MM.1S (cell line): ENCODE measurements around the gene TM9SF4.

Source experiments
- DNase-seq: peaks from one replicate; pipeline ENCODE4 v3.0.0-alpha.2; 2015
- H2AFZ ChIP-seq: fragments of 300-600 bp; sonication (generic); 2 replicates; pipeline ENCODE4 v1.6.0; 2016; ENCODE audit warnings: antibody characterized with exemption, low read length
- H3F3A ChIP-seq: fragments of 300-600 bp; sonication (generic); 2 replicates; pipeline ENCODE4 v1.6.1; 2016; ENCODE audit warnings: mild to moderate bottlenecking, antibody characterized with exemption, low read length, moderate library complexity, mixed read lengths; ENCODE audit not compliant: insufficient read depth
- H3K27ac ChIP-seq: fragments of 300-600 bp; sonication (generic); 2 replicates; pipeline ENCODE4 v1.5.1; 2016; ENCODE audit warnings: mild to moderate bottlenecking, low read length
- H3K27me3 ChIP-seq: fragments of 300-600 bp; sonication (generic); replicated peaks from 2 replicates; pipeline ENCODE4 v1.6.0; 2016; ENCODE audit warnings: low read length; ENCODE audit not compliant: insufficient read depth
- H3K36me3 ChIP-seq: fragments of 300-600 bp; sonication (generic); replicated peaks from 2 replicates; pipeline ENCODE4 v1.6.1; 2016; ENCODE audit warnings: mild to moderate bottlenecking, low read length, mixed read lengths; ENCODE audit not compliant: insufficient read depth
- H3K4me1 ChIP-seq: fragments of 300-600 bp; sonication (generic); 2 replicates; pipeline ENCODE4 v1.6.1; 2016; ENCODE audit warnings: low read length, mixed read lengths
- H3K4me2 ChIP-seq: fragments of 300-600 bp; sonication (generic); 2 replicates; pipeline ENCODE4 v1.6.0; 2016; ENCODE audit warnings: low read depth, low read length
- H3K4me3 ChIP-seq: fragments of 300-600 bp; sonication (generic); 2 replicates; pipeline ENCODE4 v1.5.1; 2016; ENCODE audit warnings: low read length, mixed read lengths
- H3K79me2 ChIP-seq: fragments of 300-600 bp; sonication (generic); 2 replicates; pipeline ENCODE4 v1.6.1; 2016; ENCODE audit warnings: mixed run types, low read length, mixed read lengths
- H3K9ac ChIP-seq: fragments of 300-600 bp; sonication (generic); 2 replicates; pipeline ENCODE4 v1.6.1; 2016; ENCODE audit warnings: low read length, mixed read lengths
- H3K9me2 ChIP-seq: fragments of 300-600 bp; sonication (generic); replicated peaks from 2 replicates; pipeline ENCODE4 v1.6.1; 2016; ENCODE audit warnings: mild to moderate bottlenecking, low read length, mixed read lengths; ENCODE audit not compliant: insufficient read depth
- H3K9me3 ChIP-seq: fragments of 300-600 bp; sonication (generic); replicated peaks from 2 replicates; pipeline ENCODE4 v1.6.1; 2016; ENCODE audit warnings: mild to moderate bottlenecking, low read length, mixed read lengths; ENCODE audit not compliant: insufficient read depth
- H4K20me1 ChIP-seq: fragments of 300-600 bp; sonication (generic); 2 replicates; pipeline ENCODE4 v1.6.1; 2016; ENCODE audit warnings: mild to moderate bottlenecking, low read length, moderate library complexity, mixed read lengths; ENCODE audit not compliant: insufficient read depth
- EZH2 ChIP-seq: fragments of 300-600 bp; sonication (generic); optimal IDR thresholded peaks from 2 replicates; pipeline ENCODE3; 2017; ENCODE audit warnings: low read depth, mild to moderate bottlenecking, antibody characterized with exemption, low read length, mixed read lengths
- EZH2phosphoT487 ChIP-seq: fragments of 300-600 bp; sonication (generic); IDR thresholded peaks from 2 replicates; pipeline ENCODE4 v1.6.1; 2018; ENCODE audit warnings: antibody characterized with exemption, low read length
- TF ChIP-seq, protein P1 (sequence below): fragments of 300-600 bp; sonication (generic); IDR thresholded peaks from 2 replicates; pipeline ENCODE4 v1.5.1; 2016; ENCODE audit warnings: antibody characterized with exemption, low read length, mixed read lengths

Gene TM9SF4

DNA sequence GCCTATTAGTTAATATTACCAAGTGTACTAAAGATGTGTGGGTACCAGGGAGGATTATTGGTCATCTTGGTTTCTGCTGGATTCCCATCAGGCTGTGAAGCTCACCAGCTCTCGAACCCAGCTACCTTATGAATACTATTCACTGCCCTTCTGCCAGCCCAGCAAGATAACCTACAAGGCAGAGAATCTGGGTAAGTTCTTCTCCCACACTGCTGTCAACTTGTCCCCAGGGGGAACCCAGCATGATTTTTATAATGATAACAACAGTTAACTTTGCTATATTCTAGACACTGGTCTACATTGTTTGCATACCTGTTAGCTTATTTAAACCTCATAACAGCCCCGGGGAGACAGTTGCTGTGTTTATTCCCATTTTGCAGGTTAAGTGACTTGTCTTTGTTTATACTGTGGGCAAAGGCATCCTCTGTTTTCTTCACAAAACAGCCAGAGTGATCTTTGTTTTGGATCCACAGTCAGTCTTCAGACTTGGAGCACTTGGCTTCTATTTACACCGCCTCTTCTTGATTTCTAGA is 26.5 kb downstream of the TM9SF4 start:
- peaks cover 4% of the 10 kb centered on the region; the same call in 1 of the 2 replicates for H3K36me3 ChIP-seq
- no peak overlapping the region for H2AFZ ChIP-seq
- H3K79me2 ChIP-seq = peaks cover 35% of the 10 kb centered on the region
- no peak overlapping the region for H3K9ac ChIP-seq
- H3K4me2 ChIP-seq = no peak overlapping the region
- H3K4me3 ChIP-seq = no peak overlapping the region
- no peak for DNase-seq
- peaks cover 12% of the 10 kb centered on the region; the same call in 1 of the 2 replicates for H3F3A ChIP-seq
- H3K27me3 ChIP-seq = no peaks in the 10 kb centered on the region
- no peak overlapping the region for H3K27ac ChIP-seq
- no peaks in the 10 kb centered on the region for H3K9me2 ChIP-seq
- peaks cover 20% of the 10 kb centered on the region for H3K4me1 ChIP-seq
- TF ChIP-seq EZH2phosphoT487 = no peak
- no peak for TF ChIP-seq EZH2
- TF ChIP-seq, protein P1, sequence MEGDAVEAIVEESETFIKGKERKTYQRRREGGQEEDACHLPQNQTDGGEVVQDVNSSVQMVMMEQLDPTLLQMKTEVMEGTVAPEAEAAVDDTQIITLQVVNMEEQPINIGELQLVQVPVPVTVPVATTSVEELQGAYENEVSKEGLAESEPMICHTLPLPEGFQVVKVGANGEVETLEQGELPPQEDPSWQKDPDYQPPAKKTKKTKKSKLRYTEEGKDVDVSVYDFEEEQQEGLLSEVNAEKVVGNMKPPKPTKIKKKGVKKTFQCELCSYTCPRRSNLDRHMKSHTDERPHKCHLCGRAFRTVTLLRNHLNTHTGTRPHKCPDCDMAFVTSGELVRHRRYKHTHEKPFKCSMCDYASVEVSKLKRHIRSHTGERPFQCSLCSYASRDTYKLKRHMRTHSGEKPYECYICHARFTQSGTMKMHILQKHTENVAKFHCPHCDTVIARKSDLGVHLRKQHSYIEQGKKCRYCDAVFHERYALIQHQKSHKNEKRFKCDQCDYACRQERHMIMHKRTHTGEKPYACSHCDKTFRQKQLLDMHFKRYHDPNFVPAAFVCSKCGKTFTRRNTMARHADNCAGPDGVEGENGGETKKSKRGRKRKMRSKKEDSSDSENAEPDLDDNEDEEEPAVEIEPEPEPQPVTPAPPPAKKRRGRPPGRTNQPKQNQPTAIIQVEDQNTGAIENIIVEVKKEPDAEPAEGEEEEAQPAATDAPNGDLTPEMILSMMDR = no peak
- no peaks in the 10 kb centered on the region for H4K20me1 ChIP-seq
- no peaks in the 10 kb centered on the region for H3K9me3 ChIP-seq

DNA sequence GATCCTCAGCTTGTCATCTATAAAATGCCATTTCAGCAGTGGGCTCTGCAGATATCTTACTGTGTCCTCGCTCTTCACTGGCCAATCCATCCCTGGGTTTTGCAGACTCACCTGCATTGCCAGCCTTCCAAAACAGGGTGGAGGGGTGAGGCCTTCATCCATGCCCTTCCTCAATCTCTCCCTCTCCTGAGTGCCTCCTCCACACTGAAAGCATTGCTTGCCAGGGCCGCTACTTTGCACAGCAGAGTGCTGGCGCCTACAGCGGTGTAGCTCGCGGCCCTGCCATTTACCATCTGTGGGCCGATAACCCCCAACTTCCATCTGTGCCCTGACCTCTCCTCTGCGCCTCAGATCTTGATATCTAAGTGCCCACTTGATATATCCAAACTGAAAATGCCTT is 29.4 kb downstream of the TM9SF4 start:
- H3K9ac ChIP-seq = no peak overlapping the region
- no peaks in the 10 kb centered on the region for H3K4me1 ChIP-seq
- no peak overlapping the region for H3K4me2 ChIP-seq
- H3K9me2 ChIP-seq = no peaks in the 10 kb centered on the region
- DNase-seq = no peak
- no peak overlapping the region for H2AFZ ChIP-seq
- no peak overlapping the region for H3K4me3 ChIP-seq
- H4K20me1 ChIP-seq = no peaks in the 10 kb centered on the region
- no peaks in the 10 kb centered on the region for H3F3A ChIP-seq
- H3K36me3 ChIP-seq = peaks cover 4% of the 10 kb centered on the region; the same call in 1 of the 2 replicates
- peaks cover 16% of the 10 kb centered on the region for H3K79me2 ChIP-seq
- H3K27ac ChIP-seq = no peak overlapping the region
- TF ChIP-seq EZH2 = no peak
- TF ChIP-seq EZH2phosphoT487 = no peak
- TF ChIP-seq, protein P1 = no peak
- no peaks in the 10 kb centered on the region for H3K27me3 ChIP-seq
- no peaks in the 10 kb centered on the region for H3K9me3 ChIP-seq

DNA sequence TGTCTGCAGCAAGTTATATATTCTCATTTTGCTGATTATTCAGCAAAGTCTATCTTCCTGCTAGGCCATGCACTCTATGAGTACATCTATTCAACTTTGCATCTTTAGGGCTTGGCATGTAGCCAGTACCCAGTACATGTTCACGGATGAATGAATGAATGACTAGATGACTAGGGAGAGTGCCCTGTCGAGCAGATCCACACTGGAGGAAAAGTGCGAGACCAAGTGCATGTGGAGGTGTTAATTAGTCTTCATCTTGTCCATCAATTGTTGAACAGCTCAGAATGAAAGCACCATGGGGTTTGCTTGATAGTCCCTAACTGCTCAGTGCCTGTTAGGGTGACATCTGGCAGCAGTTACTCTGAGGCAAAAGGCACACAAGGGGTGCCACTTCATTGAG is 30.4 kb downstream of the TM9SF4 start:
- H3K9me3 ChIP-seq = no peaks in the 10 kb centered on the region

More for the DNA sequence above, 30.4 kb downstream of the TM9SF4 start:
- Histone ChIP-seq H3K27ac (no peak overlapping the region), H3K79me2 (peaks cover 10% of the 10 kb centered on the region; the same call in 1 of the 2 replicates), H2AFZ (no peak overlapping the region), H3K4me3 (no peak overlapping the region), H3K27me3 (no peaks in the 10 kb centered on the region), H3K9ac (no peak overlapping the region), H3K36me3 (peaks cover 4% of the 10 kb centered on the region; the same call in 1 of the 2 replicates), H3K4me2 (no peak overlapping the region), H3F3A (no peaks in the 10 kb centered on the region), H4K20me1 (no peaks in the 10 kb centered on the region), H3K4me1 (no peaks in the 10 kb centered on the region), H3K9me2 (no peaks in the 10 kb centered on the region)
- DNase-seq = no peak
- TF ChIP-seq EZH2 (no peak), EZH2phosphoT487 (no peak)
- TF ChIP-seq, protein P1 = no peak
